Nephron progenitor cell (in vitro differentiated cells): ENCODE results near the gene CLBA1.

Experiments
- DNase-seq: peaks from one replicate; pipeline ENCODE4 v3.0.0; 2021
- H3K27ac Mint-ChIP-seq: 2 replicates; pipeline ENCODE4 v1.8.0; 2021; ENCODE audit warnings: mild to moderate bottlenecking, moderate library complexity, mixed read lengths
- H3K27me3 Mint-ChIP-seq: 2 replicates; pipeline ENCODE4 v1.8.0; 2021; ENCODE audit warnings: mild to moderate bottlenecking, low read depth, mixed read lengths; ENCODE audit not compliant: poor library complexity
- H3K36me3 Mint-ChIP-seq: 2 replicates; pipeline ENCODE4 v1.8.0; 2021; ENCODE audit warnings: low read depth, mixed read lengths
- H3K4me1 Mint-ChIP-seq: 2 replicates; pipeline ENCODE4 v1.8.0; 2021; ENCODE audit warnings: mixed read lengths
- H3K4me3 Mint-ChIP-seq: 2 replicates; pipeline ENCODE4 v1.8.0; 2021; ENCODE audit warnings: mild to moderate bottlenecking, moderate library complexity, mixed read lengths
- H3K9me3 Mint-ChIP-seq: 2 replicates; pipeline ENCODE4 v1.8.0; 2021; ENCODE audit warnings: mild to moderate bottlenecking, moderate library complexity, mixed read lengths
- TF ChIP-seq, protein P1 (sequence below): fragments of 200-600 bp; sonication (generic); IDR thresholded peaks from 2 replicates; pipeline ENCODE4 v1.5.0; 2021; ENCODE audit warnings: antibody characterized with exemption

The CLBA1 gene

DNA sequence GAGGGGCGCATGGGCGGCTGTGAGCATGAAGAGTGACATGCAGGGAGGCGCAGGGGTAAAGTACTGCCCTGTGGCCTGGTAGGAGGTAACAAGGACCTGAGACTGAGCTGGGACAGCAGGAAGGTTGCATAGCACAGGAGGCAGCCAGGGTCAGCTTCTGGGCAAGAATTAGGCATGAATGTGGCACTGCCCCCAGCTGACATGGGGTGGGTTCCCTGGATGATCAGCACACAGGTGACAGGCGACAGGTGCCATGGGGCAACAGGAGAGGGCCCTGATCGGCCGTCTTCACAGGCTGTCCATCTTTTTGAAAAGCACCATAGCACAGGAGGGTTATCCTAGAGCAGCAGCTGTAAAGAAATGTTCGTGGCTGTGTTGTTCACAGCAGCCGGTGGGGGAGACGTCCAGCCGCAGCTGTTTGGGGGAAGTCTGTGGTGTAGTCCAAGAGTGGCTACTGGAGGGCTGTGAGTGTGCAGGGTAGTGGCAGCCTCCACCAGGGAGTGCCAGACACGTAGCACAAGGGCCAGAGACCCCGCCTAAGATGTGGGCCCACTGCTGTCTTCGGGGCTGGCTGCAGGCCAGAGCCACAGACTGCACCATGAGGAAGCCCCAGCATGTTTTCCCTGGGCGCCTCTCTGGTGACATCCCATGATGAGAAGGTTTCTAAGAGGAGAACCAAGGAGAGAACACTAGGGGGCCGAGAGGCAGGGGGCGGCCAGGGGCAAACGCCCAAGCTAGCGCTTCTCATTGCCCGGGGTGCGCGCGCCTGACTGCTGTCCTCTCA is 8.4 kb downstream of the CLBA1 start:
- DNase-seq, result no peak

DNA sequence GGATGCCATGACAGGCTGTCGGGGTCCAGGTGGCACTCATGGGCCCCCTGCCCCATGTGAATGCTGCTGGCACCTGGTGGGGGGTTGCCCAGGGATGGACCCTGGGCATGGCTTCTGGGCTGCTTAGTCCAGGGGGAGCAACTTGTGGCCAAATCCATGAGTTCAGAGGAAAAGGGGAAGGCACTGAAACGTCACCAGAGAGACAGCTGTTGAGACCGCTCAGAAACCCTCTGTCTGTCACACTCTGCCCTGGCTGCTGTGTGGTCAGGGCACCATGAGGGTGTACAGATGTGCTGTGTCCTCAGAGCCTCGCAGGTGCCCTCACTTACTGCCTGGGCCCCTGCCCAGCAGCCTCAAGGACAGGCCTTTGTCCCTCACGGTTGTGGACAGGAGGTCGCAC is 9.4 kb downstream of the CLBA1 start:
- TF ChIP-seq, protein P1, sequence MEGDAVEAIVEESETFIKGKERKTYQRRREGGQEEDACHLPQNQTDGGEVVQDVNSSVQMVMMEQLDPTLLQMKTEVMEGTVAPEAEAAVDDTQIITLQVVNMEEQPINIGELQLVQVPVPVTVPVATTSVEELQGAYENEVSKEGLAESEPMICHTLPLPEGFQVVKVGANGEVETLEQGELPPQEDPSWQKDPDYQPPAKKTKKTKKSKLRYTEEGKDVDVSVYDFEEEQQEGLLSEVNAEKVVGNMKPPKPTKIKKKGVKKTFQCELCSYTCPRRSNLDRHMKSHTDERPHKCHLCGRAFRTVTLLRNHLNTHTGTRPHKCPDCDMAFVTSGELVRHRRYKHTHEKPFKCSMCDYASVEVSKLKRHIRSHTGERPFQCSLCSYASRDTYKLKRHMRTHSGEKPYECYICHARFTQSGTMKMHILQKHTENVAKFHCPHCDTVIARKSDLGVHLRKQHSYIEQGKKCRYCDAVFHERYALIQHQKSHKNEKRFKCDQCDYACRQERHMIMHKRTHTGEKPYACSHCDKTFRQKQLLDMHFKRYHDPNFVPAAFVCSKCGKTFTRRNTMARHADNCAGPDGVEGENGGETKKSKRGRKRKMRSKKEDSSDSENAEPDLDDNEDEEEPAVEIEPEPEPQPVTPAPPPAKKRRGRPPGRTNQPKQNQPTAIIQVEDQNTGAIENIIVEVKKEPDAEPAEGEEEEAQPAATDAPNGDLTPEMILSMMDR, result no peak
- no peak overlapping the region for H3K27ac Mint-ChIP-seq
- peaks cover 49% of the 10 kb centered on the region for H3K36me3 Mint-ChIP-seq
- no peak for DNase-seq
- peaks cover 4% of the 10 kb centered on the region for H3K27me3 Mint-ChIP-seq
- H3K4me1 Mint-ChIP-seq, result no peaks in the 10 kb centered on the region
- H3K9me3 Mint-ChIP-seq, result peaks cover 4% of the 10 kb centered on the region
- H3K4me3 Mint-ChIP-seq, result no peak overlapping the region

More for the DNA sequence above, 8.4 kb downstream of the CLBA1 start:
- Mint-ChIP-seq H3K36me3 (peaks cover 39% of the 10 kb centered on the region), H3K4me1 (no peaks in the 10 kb centered on the region), H3K9me3 (no peaks in the 10 kb centered on the region), H3K27ac (peak overlapping the region; percentile 59), H3K4me3 (no peak overlapping the region), H3K27me3 (peaks cover 4% of the 10 kb centered on the region)
- TF ChIP-seq, protein P1, result no peak

DNA sequence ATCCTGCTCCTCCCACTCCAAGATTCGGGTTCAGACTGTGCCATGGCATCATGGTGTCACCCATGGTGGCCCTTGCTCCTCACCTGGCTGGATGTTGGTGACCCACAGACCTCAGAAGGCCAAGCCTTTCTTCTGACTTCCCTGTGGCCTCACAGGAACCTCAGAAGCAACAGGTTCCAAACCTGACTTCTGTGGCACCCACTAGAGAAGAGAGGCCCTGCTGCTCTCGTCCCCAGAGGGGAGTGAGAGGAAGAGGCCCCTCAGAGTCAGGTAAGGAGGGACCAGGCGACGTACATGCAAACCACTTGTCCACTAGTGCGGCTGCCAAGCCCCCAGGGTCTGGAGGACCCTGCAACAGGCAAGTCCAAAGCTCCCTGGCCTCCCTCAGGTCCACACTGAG is 10.4 kb downstream of the CLBA1 start:
- TF ChIP-seq, protein P1, result no peak
- Mint-ChIP-seq H3K4me3 (no peak overlapping the region), H3K4me1 (no peaks in the 10 kb centered on the region), H3K27ac (no peak overlapping the region), H3K9me3 (peaks cover 5% of the 10 kb centered on the region), H3K27me3 (peaks cover 4% of the 10 kb centered on the region), H3K36me3 (peaks cover 56% of the 10 kb centered on the region)
- DNase-seq, result no peak

DNA sequence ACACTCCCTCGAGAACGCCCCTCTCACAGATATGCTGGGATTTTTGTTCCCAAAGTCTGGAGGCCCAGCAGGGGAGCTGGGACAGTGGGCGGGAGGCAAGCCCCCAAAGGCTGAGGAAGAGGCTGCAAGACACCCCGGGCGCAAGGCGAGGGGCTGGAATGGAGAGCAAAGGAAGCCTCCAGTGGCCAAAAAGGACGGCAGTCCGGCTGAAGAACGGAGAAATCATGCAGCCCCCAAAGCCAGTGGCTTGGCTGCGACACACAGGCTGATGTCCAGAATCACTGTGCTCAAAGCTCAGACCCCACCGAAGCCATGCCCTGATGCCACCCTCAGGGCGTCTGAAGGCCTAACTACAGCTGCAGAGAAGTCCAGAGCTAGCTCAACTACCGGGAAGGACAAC is 10.9 kb downstream of the CLBA1 start:
- H3K27ac Mint-ChIP-seq, result peak overlapping the region; percentile 37
- no peak overlapping the region for H3K4me3 Mint-ChIP-seq
- peaks cover 56% of the 10 kb centered on the region for H3K36me3 Mint-ChIP-seq
- H3K4me1 Mint-ChIP-seq, result no peaks in the 10 kb centered on the region
- no peak for DNase-seq
- H3K27me3 Mint-ChIP-seq, result peaks cover 4% of the 10 kb centered on the region
- H3K9me3 Mint-ChIP-seq, result peaks cover 5% of the 10 kb centered on the region
- TF ChIP-seq, protein P1, result no peak

DNA sequence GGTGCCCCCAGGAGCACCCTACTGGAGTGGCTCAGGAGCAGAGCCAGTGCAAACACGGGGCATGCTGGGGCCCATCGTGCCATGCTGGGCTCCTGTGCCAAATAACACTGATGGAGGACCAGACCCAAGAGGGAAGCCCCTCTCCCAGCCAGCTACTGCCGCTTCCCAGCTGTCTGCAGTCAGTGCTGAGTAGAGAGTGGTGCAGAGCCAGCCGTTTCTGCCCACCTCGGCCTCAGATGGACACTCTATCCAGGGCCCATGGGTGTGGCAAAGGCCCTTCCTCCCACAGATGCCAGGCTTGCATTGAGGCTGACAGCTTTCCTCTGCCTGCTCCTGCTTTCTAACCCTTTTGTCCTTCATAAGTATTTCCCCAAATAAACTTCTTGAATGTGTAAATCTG is 13.2 kb downstream of the CLBA1 start:
- Mint-ChIP-seq H3K4me1 (no peaks in the 10 kb centered on the region), H3K36me3 (peaks cover 33% of the 10 kb centered on the region), H3K9me3 (peaks cover 5% of the 10 kb centered on the region), H3K27ac (no peak overlapping the region), H3K4me3 (no peak overlapping the region), H3K27me3 (peaks cover under 1% of the 10 kb centered on the region)
- no peak for DNase-seq
- TF ChIP-seq, protein P1, result no peak

DNA sequence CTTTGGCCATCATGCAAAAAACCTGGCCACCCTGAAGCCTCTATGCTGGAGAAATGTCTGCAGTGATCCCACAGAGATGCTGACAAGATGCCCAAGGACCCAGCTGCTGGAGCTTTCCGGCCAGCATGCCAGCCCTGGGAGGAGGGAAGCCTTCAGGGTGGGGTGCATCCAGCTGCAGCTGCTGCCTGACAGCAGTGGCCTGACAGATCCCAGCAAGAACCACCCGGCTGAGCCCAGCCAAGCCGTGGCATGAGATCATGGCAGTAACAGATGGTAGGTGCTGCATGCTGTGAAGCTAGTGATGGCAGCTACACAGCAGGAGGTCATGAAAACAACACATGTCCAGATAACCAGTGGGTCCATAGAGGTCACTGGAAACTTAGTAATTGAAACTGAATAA is 13.8 kb downstream of the CLBA1 start:
- Mint-ChIP-seq H3K27me3 (no peaks in the 10 kb centered on the region), H3K9me3 (peaks cover 5% of the 10 kb centered on the region), H3K4me3 (no peak overlapping the region), H3K4me1 (no peaks in the 10 kb centered on the region), H3K27ac (no peak overlapping the region), H3K36me3 (peaks cover 30% of the 10 kb centered on the region)
- TF ChIP-seq, protein P1, result no peak
- no peak for DNase-seq
